ENCODE data around the gene FKBP5. TPM values are rescaled to one million over a fixed set of nuclear protein-coding genes. Genes with fewer than 3 reads are reported as not detected.

The FKBP5 gene
- total and polyA plus RNA-seq, 2 donors (not counting 1 experiment from before 2014, with no cell fraction given), result 2.8 to 7.4 TPM

GRCh38 chr6:35706468-35706867, 17.8 kb upstream of the FKBP5 start:
- H3K4me2 ChIP-seq (replicated peaks; ENCODE audit: low read depth, low read length, poor library complexity, severe bottlenecking), result no peak overlapping the region
- no peaks in the 10 kb centered on the region for H4K20me1 ChIP-seq (ENCODE audit: control insufficient read depth, insufficient read depth, low read length, poor library complexity, severe bottlenecking)
- Mint-ChIP-seq H3K4me3 (no peak overlapping the region), H3K27ac (no peak overlapping the region), H3K4me1 (no peaks in the 10 kb centered on the region), H3K27me3 (no peaks in the 10 kb centered on the region), H3K9me3 (ENCODE audit: insufficient read depth) (no peaks in the 10 kb centered on the region)
- WGBS (ENCODE audit: insufficient coverage), result no CpG with 5 or more reads among the region's 3 CpGs
- no peak overlapping the region for H3K9ac ChIP-seq (ENCODE audit: low read length)
- H3K27me3 ChIP-seq (replicated peaks in 1 of 4; ENCODE audit: control extremely low read depth in 1 of 4, control insufficient read depth in 3 of 4, insufficient read depth in 4 of 4, low read length in 3 of 4), result no peaks in the 10 kb centered on the region
- H3K27ac ChIP-seq (ENCODE audit: low read length in 2 of 2), result no peak overlapping the region
- DNase-seq (no peak), ATAC-seq (ENCODE audit: low read depth) (no peak)
- TF ChIP-seq, protein P1, sequence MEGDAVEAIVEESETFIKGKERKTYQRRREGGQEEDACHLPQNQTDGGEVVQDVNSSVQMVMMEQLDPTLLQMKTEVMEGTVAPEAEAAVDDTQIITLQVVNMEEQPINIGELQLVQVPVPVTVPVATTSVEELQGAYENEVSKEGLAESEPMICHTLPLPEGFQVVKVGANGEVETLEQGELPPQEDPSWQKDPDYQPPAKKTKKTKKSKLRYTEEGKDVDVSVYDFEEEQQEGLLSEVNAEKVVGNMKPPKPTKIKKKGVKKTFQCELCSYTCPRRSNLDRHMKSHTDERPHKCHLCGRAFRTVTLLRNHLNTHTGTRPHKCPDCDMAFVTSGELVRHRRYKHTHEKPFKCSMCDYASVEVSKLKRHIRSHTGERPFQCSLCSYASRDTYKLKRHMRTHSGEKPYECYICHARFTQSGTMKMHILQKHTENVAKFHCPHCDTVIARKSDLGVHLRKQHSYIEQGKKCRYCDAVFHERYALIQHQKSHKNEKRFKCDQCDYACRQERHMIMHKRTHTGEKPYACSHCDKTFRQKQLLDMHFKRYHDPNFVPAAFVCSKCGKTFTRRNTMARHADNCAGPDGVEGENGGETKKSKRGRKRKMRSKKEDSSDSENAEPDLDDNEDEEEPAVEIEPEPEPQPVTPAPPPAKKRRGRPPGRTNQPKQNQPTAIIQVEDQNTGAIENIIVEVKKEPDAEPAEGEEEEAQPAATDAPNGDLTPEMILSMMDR (IDR thresholded peaks at IDR 0.05), result no peak
- no peak for TF ChIP-seq EZH2 (IDR thresholded peaks at IDR 0.05; ENCODE audit: borderline replicate concordance, insufficient read depth, low read depth, low read length, poor library complexity, severe bottlenecking)
- H3K4me1 ChIP-seq (ENCODE audit: control insufficient read depth in 2 of 2, insufficient read depth in 2 of 2, low read length in 2 of 2), result no peaks in the 10 kb centered on the region
- POLR2A ChIA-PET, result no interaction called here
- H2AFZ ChIP-seq (ENCODE audit: insufficient read depth, low read depth, low read length, poor library complexity, severe bottlenecking), result no peak overlapping the region
- CTCF ChIA-PET, result no interaction called here
- H3K9me3 ChIP-seq (ENCODE audit: control extremely low read depth in 1 of 3, control insufficient read depth in 2 of 3, insufficient read depth in 1 of 3, low read length in 2 of 3), result peaks cover 0 to 4% (median 3%) of the 10 kb centered on the region in 3 donors
- intact Hi-C loops (cut with micrococcal nuclease), result no loop called here
- no peaks in the 10 kb centered on the region for H3K79me2 ChIP-seq (ENCODE audit: control insufficient read depth, insufficient read depth, low read length)
- H3K4me3 ChIP-seq (ENCODE audit: control extremely low read depth in 1 of 5, extremely low read depth in 1 of 5, insufficient read depth in 1 of 5, low read depth in 2 of 5, low read length in 4 of 5), result no peak overlapping the region
- no peaks in the 10 kb centered on the region for H3K36me3 ChIP-seq (replicated peaks in 1 of 2; ENCODE audit: control extremely low read depth in 1 of 2, control insufficient read depth in 1 of 2, extremely low read depth in 1 of 2, insufficient read depth in 2 of 2, low read length in 1 of 2)

GRCh38 chr6:35703554-35703953, 14.8 kb upstream of the FKBP5 start:
- H3K79me2 ChIP-seq (ENCODE audit: control insufficient read depth, insufficient read depth, low read length), result no peaks in the 10 kb centered on the region
- ChIA-PET POLR2A (no interaction called here), CTCF (interaction anchor here (1.1 kb wide), 1 partner anchor 79 kb away, joined by 3 read pairs; no protein-coding TSS in a partner anchor)
- peaks cover 0 to 4% (median 3%) of the 10 kb centered on the region in 3 donors for H3K9me3 ChIP-seq (ENCODE audit: control extremely low read depth in 1 of 3, control insufficient read depth in 2 of 3, insufficient read depth in 1 of 3, low read length in 2 of 3)
- H3K27ac Mint-ChIP-seq, result no peak overlapping the region
- H3K4me1 Mint-ChIP-seq, result no peaks in the 10 kb centered on the region
- no peak overlapping the region for H3K27ac ChIP-seq (ENCODE audit: low read length in 2 of 2)
- no peak overlapping the region for H3K4me3 ChIP-seq (ENCODE audit: control extremely low read depth in 1 of 5, extremely low read depth in 1 of 5, insufficient read depth in 1 of 5, low read depth in 2 of 5, low read length in 4 of 5)
- ATAC-seq (ENCODE audit: low read depth), result no peak
- H3K4me3 Mint-ChIP-seq, result no peak overlapping the region
- no peak overlapping the region for H3K4me2 ChIP-seq (replicated peaks; ENCODE audit: low read depth, low read length, poor library complexity, severe bottlenecking)
- no peak overlapping the region for H2AFZ ChIP-seq (ENCODE audit: insufficient read depth, low read depth, low read length, poor library complexity, severe bottlenecking)
- H3K27me3 ChIP-seq (replicated peaks in 1 of 4; ENCODE audit: control extremely low read depth in 1 of 4, control insufficient read depth in 3 of 4, insufficient read depth in 4 of 4, low read length in 3 of 4), result no peaks in the 10 kb centered on the region
- no peak for DNase-seq
- no peaks in the 10 kb centered on the region for H3K27me3 Mint-ChIP-seq
- no peaks in the 10 kb centered on the region for H3K36me3 ChIP-seq (replicated peaks in 1 of 2; ENCODE audit: control extremely low read depth in 1 of 2, control insufficient read depth in 1 of 2, extremely low read depth in 1 of 2, insufficient read depth in 2 of 2, low read length in 1 of 2)
- H3K4me1 ChIP-seq (ENCODE audit: control insufficient read depth in 2 of 2, insufficient read depth in 2 of 2, low read length in 2 of 2), result no peaks in the 10 kb centered on the region
- intact Hi-C loops (cut with micrococcal nuclease), result no loop called here
- no peaks in the 10 kb centered on the region for H3K9me3 Mint-ChIP-seq (ENCODE audit: insufficient read depth)
- H4K20me1 ChIP-seq (ENCODE audit: control insufficient read depth, insufficient read depth, low read length, poor library complexity, severe bottlenecking), result no peaks in the 10 kb centered on the region
- no peak for TF ChIP-seq EZH2 (IDR thresholded peaks at IDR 0.05; ENCODE audit: borderline replicate concordance, insufficient read depth, low read depth, low read length, poor library complexity, severe bottlenecking)
- TF ChIP-seq, protein P1 (IDR thresholded peaks at IDR 0.05), result no peak
- no peak overlapping the region for H3K9ac ChIP-seq (ENCODE audit: low read length)

Data from B cell (primary cell).